Measurements from ENCODE around the gene LCN1.
"Not testable (repeated sequence)": the region's sequence is repeated elsewhere in the genome, so short reads cannot be mapped to it uniquely, and the experiment has no call there.

LCN1 gene

DNA sequence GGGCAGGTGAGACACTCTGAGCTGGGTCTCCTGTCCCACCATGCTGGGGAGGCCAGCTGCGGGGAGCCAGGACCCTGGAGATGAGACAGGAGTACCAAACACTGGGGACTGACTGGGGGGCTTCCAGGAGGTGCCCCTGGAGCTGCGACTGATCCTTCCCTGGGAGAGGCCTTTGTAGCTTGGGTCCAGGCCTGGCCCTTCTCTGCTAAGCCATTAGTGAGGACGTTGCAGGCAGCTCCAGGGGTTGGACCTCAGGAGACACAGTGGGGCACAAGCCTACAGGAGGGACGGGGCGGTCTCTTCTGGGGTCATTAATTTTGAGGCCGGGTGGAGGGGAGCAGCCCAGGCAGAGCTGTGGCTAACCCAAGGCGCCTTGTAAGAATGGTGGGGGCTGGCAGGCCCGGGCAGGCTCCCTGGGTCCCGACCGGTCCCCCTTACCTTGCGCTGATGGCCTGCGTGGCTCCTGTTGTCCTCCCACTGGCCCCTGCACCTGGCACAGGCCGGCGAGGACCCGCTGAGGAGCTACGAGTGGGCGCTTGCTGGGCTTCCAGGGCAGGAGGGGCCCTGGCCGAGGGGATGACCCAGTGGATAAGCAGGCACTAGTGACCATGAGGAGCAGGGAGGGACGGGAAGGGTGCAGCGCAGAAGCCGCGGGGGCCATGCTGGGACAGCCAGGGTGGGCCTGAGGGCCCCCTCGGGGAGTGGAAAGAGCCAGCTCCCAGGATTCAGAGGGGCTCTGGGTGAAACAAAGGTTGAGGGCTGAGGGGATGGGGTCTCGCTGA, 15.6 kb upstream of the LCN1 start:
- DNase-seq = no peak

DNA sequence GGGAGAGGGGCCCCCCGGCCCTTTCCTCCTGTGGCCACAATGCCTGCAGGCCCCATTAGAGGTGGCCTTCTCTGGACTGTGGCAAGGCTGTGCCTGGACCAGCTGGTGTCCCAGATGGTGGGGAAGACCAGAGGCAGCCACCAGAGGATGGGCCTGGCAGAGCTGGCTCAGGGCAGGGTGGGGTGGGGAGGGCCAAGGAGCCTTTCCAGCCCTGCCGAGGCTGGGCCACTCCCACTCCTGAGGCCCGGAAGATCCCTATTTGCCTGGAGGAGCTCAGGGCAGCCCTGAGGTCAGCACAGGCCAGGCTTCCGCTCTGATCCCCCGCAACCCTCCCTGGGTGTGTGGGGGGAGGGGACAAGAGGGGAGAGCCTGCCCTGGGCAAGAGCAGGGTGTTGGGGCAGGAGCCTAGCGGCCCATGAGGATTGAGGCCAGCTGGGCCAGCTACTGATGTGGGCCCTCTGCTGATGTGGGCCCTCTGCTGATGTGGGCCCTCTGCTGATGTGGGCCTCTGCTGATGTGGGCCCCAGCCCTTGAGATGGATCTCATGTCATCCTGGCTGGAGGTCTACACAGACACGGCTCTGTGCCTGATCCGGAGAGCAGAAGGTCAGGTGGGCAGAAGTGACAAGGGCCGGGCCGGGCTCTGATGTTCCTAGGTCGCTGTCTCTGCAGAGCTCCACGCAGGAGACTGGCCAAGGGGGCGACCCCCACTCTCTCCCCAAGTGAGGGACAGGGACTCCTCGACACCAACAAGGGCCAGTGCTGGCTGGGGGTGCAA, 14.7 kb upstream of the LCN1 start:
- DNase-seq = no peak

DNA sequence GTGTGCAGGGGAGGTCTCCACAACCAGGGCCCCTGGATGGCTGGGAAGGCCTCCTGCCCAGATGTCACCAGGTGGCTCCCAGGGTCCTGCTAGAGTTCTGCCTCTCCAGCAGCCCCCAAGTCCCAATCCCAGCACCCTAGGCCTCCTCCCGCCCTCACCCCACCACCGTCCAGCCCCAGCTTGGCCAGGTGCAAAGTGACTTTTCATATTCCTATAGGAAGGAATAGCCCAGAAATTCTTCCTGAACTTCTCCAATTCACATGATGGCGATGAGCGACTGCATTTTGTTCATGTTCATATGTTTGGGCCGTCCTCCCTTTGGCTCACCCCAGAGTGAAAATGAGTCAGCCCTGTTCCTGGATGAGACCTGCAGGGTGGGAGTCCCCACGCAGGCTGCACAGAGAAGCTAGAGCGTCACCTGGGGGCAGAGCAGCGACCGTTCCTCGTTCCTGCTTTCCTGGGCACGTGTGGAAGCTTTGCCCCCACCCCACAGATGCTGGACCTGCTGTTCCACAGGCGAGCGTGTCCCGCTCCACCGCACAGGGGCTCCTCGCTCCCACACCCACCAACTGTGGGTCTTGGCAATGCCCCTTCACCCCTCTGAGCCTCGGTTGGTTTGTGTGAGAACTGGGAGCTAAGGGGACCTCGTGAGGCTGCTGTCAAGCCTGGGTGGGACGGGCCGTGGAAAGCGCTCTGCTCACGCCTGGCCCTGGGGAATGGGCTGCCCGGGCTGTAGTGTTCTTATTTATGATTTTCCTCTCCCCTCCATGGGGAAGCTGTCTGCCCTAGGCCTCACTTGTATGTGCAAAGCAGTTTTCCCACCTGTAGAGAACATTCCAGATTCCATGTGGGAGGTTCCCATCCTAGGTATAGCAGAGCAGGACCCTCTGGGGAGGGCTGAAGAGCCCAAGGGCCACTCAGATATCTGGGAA, 13.9 kb upstream of the LCN1 start:
- no peak for DNase-seq

DNA sequence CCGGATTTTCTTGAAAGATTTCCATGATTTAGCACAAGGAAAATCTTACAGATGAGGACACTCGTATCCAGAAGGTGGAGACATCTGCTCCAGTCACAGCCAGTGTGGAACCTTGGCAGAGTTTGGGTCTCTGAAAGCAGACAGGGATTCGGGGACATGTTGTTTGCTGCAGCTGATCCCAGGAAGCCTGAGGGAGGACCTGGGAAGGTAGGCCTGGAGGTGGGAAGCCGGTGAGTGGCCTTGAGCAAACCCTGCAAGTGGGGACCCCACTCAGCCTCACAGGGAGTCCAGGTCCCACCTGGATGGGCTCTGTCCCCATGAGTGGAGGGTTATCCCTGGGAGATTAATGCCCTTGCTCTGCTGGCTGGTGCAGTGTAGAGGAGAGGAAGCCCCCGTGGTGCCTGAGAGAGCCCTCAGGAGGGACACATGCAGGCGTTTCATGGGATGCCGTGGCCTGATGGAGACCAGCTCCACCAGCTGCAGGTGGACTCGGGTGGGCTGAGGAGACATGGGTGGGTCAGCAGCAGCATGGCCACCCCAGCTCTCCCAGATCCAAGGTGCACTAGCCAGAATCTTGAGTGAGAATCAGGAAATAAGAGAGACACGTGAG, 12.9 kb upstream of the LCN1 start:
- no peak for DNase-seq

DNA sequence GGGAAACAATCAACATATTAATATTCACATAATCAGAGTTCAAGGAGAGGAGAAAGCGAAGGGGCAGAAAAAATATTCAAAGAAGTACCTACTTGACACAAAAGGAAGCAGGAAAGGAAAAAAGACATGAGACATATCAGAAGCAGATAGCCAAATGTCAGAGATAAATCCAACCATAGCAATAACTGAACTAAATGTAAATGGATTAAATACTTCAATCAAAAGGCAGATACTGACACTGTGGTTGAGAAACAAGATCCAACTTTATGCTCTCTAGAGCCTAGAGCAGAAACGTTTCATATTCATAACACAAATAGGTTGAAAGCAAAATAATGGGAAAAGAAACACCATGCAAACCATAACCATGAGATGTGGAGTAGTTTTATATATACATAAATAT, 11.8 kb upstream of the LCN1 start:
- no peak for DNase-seq

DNA sequence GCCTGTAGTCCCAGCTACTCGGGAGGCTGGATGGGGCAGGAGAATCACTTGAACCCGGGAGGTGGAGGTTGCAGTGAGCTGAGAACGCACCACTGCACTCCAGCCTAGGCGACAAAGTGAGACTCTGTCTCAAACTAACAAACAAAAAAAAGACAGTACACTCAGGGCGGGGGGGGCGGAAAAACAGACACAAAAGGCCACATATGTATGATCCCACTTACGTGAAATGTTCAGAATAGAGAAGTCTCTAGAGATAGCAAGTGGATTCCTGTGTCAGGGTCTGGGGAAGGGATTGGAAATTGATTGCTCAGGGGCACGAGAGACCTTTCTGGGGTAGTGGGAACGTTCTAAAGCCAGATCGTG, 9.0 kb upstream of the LCN1 start:
- DNase-seq = no peak

DNA sequence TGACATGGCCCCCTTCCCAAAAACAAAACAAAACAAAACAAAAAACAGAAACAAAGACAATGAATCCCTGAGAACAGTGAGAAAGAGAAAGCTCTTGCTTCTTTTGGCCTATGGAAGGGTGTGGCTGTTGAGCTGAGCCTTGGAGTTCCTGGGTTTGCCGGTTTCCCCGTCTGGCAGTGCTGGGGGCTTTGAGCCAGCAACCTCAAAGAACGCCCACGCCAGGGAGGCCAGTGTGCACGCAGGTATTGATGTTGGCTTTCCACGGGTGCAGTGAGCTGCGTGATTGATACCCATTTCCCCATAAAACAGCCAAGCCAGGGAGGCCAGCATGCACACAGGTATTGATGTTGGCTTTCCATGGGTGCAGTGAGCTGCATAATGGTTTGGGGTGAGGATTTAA, 8.3 kb upstream of the LCN1 start:
- DNase-seq = no peak

DNA sequence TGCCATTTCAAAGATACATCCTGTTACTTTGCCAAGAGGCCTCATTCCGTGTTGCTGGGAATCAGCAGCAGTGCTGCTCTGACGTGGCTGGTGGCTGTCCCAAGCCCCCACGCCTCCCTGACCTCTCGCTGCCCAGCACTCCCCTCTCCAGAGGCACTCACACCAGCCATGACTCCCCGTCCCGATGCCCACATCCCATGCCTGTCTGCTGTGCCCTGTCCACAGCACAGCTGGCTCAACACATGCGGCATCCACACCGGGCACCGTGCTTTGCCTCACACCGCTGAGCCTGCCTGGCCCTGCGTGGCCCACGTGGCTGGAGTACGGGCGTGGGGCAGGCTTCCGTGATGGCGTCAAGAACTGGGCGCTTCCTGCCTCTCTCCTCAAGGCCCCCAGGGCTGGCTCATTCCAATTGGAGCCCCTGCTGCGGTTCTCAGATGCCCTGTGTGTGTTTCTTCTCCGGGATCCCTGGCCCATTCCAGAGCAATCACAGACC, 7.8 kb upstream of the LCN1 start:
- no peak for DNase-seq

DNA sequence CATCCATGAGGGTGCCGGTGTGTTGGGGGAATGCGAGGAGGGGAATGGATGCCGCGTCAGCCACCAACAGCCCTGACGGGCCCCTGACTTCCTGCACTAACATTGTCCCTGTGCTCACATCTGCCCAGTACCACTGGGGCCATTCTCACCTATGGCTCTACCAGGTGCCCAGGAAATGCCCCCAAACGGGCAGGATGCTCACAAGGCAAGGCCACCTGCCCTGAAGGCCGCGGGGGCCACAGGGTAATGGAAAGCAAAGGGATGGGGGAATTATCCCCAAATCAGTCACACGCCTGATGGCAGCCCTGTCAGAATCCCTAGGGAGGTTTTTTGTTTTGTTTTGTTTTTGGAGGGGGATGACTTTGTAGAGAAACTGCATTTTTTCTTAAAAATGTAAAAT, 7.3 kb upstream of the LCN1 start:
- not testable (repeated sequence) for DNase-seq

DNA sequence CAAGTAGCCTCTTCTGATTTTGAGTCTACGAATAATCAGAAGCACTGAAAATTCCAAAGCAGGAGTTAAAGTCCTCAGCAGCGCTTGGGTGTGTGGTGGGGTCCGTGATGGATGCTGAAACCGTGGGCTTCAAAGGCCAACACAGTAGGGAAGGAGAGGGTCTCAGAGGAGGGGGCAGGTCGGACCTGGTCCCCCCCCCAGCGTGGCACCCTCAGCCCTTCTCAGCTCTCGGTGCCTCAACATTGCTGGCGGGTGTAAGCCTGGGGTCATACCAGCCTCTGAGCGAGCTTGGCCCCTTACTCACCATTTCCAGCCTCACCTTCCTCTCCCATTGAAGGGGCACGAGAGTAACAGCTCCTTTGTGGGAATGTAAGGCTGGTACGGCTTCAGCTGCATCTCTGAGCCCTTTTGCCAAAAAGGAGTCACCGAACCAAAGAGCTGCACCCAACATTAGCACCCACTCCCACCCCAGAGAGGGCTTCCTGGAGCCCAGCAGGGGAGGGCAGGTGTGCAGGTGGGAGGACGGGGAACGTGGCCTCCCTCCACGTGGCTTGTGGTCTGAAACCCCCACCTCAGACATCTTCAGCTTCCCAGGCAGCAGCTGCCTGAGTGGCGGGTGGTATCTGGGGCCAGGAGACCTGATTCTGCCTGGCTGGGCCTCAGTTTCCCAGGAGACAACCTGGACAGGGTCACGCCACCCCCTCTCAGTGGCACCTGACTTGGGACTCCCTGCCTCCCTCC, 6.7 kb upstream of the LCN1 start:
- no peak for DNase-seq

DNA sequence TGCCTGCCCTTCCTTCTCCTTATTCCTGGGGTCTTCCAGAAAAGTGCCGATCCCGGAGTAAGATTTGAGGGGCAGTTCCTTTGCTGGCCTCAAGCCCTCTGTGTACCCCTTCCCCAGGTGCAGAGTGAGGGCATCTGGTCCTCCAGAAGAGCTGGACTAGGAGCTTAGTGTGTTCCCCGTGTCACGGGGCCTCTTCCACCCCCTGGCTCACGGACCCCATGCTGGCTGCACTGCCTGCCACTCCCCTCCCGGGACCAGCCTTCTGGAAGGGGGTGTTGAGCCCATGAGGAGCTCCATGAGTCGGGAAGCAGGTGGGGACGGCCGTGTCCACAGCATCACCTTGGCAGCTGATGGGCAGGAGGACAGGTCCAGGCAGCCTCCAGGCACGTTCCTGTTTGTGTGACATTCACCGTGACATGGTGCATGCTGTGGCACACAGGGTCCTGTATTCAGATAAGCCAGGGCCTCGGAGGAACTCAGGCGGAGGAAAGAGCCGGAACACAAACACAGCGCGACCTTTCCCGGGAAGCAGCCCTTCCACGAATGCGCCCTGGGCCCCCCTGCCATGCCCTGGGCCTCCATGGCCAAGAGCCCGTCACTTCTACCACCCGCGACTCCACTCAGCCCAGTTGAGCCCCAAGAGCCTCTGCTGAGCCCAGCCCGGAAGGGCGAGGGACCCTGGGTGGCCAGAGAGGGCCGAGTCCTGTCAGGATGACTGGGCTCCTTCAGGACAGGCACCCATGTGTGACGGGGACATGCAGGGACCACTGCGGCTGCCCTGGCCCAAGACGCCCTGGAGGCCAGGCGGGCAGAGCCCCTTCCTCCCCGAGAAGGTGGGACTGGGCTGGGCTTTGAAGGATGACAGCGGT, 5.9 kb upstream of the LCN1 start:
- no peak for DNase-seq

DNA sequence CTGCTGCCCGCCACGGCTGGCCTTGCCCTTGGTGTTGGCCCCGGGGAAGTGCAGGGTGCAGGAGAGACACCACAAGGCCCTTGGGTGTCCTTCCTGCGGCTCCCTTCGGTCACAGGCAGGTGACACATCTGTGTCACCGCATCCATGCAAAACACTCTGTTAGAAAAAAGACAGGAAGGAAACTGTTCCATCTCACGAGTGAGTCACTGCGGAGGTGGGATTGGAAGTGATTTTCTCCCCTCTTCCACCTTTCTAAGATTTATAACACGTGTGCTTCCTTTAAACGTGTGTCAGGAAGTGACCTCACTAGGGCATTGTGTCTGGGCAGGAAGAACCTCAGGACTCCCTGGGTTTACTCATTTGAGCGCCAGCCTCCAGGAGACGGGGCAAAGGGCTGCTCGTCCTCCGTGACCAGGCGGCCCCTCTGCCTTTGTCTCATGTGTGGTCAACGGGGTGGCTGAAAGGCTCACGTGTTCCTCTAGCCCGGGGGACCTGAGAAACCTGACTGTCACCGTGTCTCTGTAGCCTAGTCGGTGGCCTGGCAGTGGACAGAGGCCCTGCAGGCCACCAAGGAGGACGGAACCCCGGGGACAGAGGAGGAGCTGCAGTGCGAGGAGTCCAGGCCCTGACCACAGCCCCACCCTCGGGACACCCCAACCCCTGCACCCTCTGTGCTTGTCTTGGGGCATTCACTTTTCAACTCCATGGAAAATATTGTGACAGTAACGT, 4.9 kb upstream of the LCN1 start:
- DNase-seq = no peak

DNA sequence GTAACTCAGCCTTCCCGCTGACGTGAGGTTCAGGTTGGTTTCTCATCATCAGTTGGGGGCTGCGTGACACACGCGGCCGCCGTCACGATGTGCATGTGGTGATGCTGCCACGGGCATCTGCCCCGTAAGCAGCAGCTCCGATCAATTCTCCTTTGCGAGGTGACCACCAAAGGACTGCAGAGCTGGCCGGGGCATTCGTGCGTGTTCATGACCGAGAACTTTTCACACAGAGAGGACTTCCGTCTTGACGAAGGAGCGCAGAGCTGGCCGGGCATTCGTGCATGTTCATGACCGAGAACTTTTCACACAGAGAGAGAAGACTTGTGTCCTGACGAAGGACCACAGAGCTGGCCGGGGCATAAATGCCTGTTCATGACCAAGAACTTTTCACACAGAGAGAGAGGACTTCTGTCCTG, 3.8 kb upstream of the LCN1 start:
- no peak for DNase-seq

DNA sequence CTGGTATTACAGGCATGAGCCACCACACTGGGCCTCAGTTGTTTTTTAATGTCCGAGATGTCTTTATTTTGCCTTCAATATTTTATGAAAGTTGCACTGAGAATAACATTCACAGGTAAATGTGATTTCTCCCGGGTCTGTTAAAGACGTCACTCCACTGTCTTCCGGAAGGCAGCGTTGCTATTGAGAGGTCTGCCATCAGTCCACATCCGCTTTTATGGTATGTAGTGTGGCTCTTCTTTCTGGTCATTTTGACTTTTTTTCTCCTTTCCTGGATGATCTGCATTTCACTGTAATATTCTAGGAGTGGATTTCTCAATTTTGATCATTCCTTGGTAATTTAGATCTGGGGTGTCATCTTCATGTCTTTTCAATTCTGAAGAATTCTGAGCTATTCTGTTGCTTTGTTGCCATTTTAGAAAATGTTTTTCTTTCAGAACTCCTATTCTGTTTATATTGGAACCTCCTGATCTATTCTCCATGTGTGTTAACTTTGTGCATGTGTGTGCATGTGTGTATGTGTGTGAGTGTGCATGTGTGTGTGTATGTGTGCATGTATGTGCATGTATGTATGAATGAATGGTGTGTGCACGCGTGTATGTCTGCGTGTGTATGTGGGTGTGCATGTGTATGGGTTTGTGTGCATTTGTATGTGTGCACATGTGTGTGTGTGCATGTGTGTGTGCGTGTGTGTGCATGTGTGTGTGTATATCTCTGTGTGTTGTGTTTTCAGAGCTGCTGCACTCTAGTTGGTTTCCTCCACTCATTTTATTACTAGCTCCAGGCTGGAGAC, 1.9 kb upstream of the LCN1 start:
- no peak for DNase-seq

DNA sequence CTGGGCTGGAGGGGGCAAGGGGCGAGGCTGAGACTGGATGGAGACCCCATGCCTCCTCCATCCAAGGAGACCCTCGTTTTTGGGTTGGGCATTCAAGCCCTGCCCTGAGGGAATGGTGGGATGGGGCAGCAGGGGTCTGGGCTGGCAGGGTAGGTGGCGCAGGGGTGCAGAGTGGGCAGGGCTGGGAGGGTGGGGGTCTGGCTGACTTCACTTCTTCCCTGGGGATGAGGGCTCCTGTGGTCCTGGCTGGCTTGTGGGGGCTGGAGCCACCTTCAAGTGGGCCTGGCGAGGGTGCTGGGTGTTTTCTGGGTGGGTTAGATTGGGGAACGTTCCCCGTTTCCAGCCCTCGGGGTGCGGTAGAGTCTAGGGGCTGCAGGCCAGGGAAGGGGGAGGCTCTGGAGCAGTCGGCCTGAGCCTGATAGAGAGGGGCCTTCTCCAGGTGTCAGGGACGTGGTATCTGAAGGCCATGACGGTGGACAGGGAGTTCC, 412 bp downstream of the LCN1 start:
- DNase-seq = no peak

DNA sequence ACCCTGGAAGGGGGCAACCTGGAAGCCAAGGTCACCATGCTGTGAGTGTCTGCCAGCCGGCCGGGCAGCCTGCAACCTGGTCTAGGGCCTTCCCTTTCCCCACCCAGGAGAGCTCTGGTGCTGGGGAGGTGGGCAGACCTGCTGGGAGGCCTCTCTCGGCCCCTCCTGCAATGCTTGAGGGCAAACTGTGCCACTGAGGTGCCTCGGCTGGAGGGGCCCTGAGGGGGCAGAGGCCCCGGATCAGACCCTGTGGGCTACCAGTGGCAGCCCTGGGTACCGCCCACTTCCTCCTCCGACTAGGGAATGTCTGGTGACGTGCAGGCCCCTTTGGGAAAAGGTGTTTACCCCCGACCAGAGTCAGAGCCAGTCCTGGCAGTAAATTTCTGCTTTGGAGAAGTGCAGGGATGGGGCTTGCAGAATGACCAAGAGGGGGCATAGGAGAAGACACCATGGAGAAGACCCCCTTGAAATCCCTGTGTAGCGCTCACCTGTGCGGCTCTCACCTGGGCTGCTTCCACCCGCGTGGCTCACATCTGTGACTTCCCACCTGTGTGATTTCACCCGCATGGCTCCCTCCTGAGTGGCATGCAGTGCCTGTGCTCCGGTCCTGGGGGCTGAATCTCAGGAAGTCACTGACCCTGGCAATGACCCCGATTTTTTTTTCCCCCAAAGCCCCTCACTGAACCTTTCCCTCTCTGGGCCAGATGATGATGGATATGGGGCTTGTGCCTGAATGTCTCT, 1.1 kb downstream of the LCN1 start:
- DNase-seq = no peak

DNA sequence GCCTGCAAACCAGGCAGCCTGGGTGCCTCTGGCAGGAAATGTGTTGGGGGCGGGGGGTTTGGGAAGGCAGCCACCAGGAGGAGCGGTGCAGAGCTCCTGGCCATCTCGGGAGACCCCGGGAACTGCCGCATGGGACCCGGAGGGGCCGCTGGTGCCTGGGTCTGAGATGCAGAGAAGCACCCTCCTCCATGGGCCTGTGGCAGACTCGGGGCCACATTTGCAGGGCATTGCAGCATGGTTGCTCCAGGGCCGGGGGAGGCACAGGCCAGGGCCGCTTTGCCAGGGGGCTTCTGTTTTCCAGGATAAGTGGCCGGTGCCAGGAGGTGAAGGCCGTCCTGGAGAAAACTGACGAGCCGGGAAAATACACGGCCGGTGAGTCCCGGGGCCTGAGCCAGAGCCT, 1.7 kb downstream of the LCN1 start:
- no peak for DNase-seq

DNA sequence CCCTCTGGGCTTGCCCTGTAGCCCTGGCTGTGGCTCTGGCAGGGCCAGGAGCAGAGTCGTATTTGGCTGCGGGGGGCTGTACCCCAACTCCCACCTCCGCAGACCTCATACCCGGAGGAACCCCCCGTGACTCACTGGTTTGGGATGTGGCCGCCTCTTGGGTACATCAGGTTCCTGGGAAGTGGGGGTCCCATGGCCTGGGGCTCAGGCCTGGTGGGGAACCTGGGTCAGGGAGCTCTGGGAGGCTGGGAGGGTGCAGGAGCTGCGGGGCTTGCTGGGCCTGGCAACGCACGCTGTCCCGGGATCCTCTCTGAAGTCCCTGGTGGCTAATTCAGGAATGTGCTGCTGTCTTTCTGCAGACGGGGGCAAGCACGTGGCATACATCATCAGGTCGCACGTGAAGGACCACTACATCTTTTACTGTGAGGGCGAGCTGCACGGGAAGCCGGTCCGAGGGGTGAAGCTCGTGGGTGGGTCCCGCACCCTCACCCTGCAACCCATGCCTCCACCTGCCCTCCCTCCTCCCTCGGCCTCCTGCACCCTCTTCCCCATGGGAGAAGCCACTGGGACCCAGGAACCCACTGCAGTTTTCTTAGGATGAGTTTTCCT, 2.4 kb downstream of the LCN1 start:
- no peak for DNase-seq

Measured in T-helper 9 cell (primary cell).